C4-2B (cell line): ENCODE results near the gene ZSCAN23.

Experiments used
- ZFX ChIP-seq: fragments of 450-650 bp; IDR thresholded peaks from 2 replicates; pipeline ENCODE4 v1.6.1; 2017
- TF ChIP-seq, protein P1 (sequence below): fragments of 450-650 bp; conservative IDR thresholded peaks from 2 replicates; pipeline ENCODE4 v1.5.1; 2017; ENCODE audit warnings: mild to moderate bottlenecking

DNA sequence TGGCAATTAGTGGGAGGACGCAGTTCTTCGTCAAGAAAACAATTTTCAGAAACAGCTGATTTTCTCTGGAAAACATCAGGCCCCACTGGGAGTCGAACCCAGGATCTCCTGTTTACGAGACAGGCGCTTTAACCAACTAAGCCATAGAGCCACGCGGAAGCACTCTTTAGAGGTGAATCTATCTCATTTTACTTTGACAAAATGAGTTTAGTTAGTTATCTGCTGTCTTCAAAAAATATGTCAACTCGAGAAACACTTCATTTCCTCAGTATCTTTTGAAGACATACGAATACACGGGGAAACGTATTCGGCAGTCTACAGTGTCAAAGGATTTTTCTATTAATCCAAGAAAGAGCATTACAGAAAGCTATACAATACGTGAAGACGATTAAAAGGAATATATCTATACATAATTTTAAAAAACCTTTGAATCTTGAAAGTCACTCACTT, 45.6 kb upstream of the ZSCAN23 start:
- TF ChIP-seq, protein P1, sequence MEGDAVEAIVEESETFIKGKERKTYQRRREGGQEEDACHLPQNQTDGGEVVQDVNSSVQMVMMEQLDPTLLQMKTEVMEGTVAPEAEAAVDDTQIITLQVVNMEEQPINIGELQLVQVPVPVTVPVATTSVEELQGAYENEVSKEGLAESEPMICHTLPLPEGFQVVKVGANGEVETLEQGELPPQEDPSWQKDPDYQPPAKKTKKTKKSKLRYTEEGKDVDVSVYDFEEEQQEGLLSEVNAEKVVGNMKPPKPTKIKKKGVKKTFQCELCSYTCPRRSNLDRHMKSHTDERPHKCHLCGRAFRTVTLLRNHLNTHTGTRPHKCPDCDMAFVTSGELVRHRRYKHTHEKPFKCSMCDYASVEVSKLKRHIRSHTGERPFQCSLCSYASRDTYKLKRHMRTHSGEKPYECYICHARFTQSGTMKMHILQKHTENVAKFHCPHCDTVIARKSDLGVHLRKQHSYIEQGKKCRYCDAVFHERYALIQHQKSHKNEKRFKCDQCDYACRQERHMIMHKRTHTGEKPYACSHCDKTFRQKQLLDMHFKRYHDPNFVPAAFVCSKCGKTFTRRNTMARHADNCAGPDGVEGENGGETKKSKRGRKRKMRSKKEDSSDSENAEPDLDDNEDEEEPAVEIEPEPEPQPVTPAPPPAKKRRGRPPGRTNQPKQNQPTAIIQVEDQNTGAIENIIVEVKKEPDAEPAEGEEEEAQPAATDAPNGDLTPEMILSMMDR, result no peak
- no peak for TF ChIP-seq ZFX
